Stimulated activated CD8-positive, alpha-beta memory T cell treated with anti-CD3 and anti-CD28 coated beads, Interleukin-15, amount 100 ng/mL, for 24 hours (primary cell): ENCODE data around the gene SKIC8.
"Not testable (repeated sequence)": the region's sequence is repeated elsewhere in the genome, so short reads cannot be mapped to it uniquely, and the experiment has no call there.

Source experiments
- DNase-seq: peaks from one replicate; pipeline ENCODE4 v3.0.0-alpha.2; 2020; ENCODE audit warnings: low read depth

SKIC8 gene

GRCh38 chr15:78251136-78251535 is 48.3 kb downstream of the SKIC8 start:
- no peak for DNase-seq

- no peak for DNase-seq
These were observed 50.3 kb downstream of the SKIC8 start for GRCh38 chr15:78249131-78249530.

GRCh38 chr15:78247911-78248310 is 51.5 kb downstream of the SKIC8 start:
- DNase-seq, result no peak

- not testable (repeated sequence) for DNase-seq
These were observed 53.3 kb downstream of the SKIC8 start for GRCh38 chr15:78245976-78246620.

- DNase-seq, result not testable (repeated sequence)
These were observed 54.0 kb downstream of the SKIC8 start for GRCh38 chr15:78245392-78245791.

- DNase-seq, result no peak
These were observed 54.5 kb downstream of the SKIC8 start for GRCh38 chr15:78244893-78245292.

- no peak for DNase-seq
These were observed 55.3 kb downstream of the SKIC8 start for GRCh38 chr15:78244101-78244500.

- no peak for DNase-seq
These were observed 55.9 kb downstream of the SKIC8 start for GRCh38 chr15:78243491-78243941.

GRCh38 chr15:78243058-78243457 is 56.4 kb downstream of the SKIC8 start:
- no peak for DNase-seq

- no peak for DNase-seq
These were observed 57.3 kb downstream of the SKIC8 start for GRCh38 chr15:78242128-78242527.

- DNase-seq, result peak; percentile 66
These were observed 58.4 kb downstream of the SKIC8 start for GRCh38 chr15:78241017-78241416.

GRCh38 chr15:78239811-78240210 is 59.6 kb downstream of the SKIC8 start:
- no peak for DNase-seq

- DNase-seq, result no peak
These were observed 62.3 kb downstream of the SKIC8 start for GRCh38 chr15:78237146-78237545.

GRCh38 chr15:78236491-78236890 is 62.9 kb downstream of the SKIC8 start:
- no peak for DNase-seq

GRCh38 chr15:78234515-78235040 is 64.8 kb downstream of the SKIC8 start, which contains the start of gene ACSBG1:
TSS of gene ACSBG1 (minus strand) at chr15:78234565. CDS start at chr15:78234501, 64 bp downstream.
- DNase-seq, result no peak

GRCh38 chr15:78233496-78233895 is 65.9 kb downstream of the SKIC8 start:
- no peak for DNase-seq
